IMR-90 (cell line): ENCODE measurements around the gene FARS2. TPM values are rescaled to one million over a fixed set of nuclear protein-coding genes. Genes with fewer than 3 reads are reported as not detected.

Source experiments
- ATAC-seq: fragments of 200-7000 bp; cut with Tn5 transposase; 2 replicates; pipeline ENCODE4 v1.9.1; 2020; ENCODE audit warnings: low read depth, mild to moderate bottlenecking, moderate library complexity
- BruUV-seq: library from RNA; stranded (reverse); fragments of 400-500 nt; replicated peaks from 2 replicates; lab custom pipeline; 2021; lab: Mats Ljungman, UMichigan
- CTCF ChIA-PET: fragments of 300-600 bp; formaldehyde crosslinking; extraction: SDS; loops from one replicate; lab custom pipeline; 2021; ENCODE audit warnings: antibody characterized with exemption; lab: Yijun Ruan, JAX
- POLR2A ChIA-PET: fragments of 300-600 bp; sonication (Branson Sonifier 250); formaldehyde crosslinking; loops from one replicate; lab custom pipeline; 2022; ENCODE audit warnings: antibody characterized with exemption; ENCODE audit not compliant: unreplicated experiment; lab: Charles Lee
- DNase-seq: peaks from one replicate; pipeline ENCODE4 v3.0.0; 2013
- H2AFZ ChIP-seq: replicated peaks from 2 replicates; pipeline ENCODE3; 2013; ENCODE audit warnings: low read length, mild to moderate bottlenecking; ENCODE audit not compliant: poor library complexity
- H2AK5ac ChIP-seq: 2 replicates; pipeline ENCODE4 v1.6.1; 2013; ENCODE audit warnings: low read depth, low read length, inconsistent platforms
- H2AK9ac ChIP-seq: replicated peaks from 2 replicates; pipeline ENCODE3; 2013; ENCODE audit warnings: mild to moderate bottlenecking, low read depth, low read length, moderate library complexity; ENCODE audit not compliant: poor library complexity
- H2BK120ac ChIP-seq: 2 replicates; pipeline ENCODE4 v1.6.1; 2013; ENCODE audit warnings: low read depth, low read length, inconsistent platforms
- H2BK15ac ChIP-seq: 3 replicates; pipeline ENCODE4 v1.6.1; 2013; ENCODE audit warnings: low read depth, low read length, inconsistent platforms
- H2BK20ac ChIP-seq: 2 replicates; pipeline ENCODE4 v1.6.1; 2013; ENCODE audit warnings: low read depth, mild to moderate bottlenecking, inconsistent platforms, low read length, moderate library complexity
- H2BK5ac ChIP-seq: 2 replicates; pipeline ENCODE4 v1.6.1; 2013; ENCODE audit warnings: mild to moderate bottlenecking, low read depth, low read length, inconsistent platforms; ENCODE audit not compliant: poor library complexity, severe bottlenecking
- H3K14ac ChIP-seq: replicated peaks from 2 replicates; pipeline ENCODE4 v1.6.1; 2013; ENCODE audit warnings: low read depth, low read length, inconsistent platforms
- H3K18ac ChIP-seq: 2 replicates; pipeline ENCODE4 v1.6.1; 2013; ENCODE audit warnings: low read depth, low read length, control low read depth
- H3K23ac ChIP-seq: 2 replicates; pipeline ENCODE4 v1.6.1; 2013; ENCODE audit warnings: low read depth, low read length, inconsistent platforms
- H3K27ac ChIP-seq: 2 replicates; pipeline ENCODE4 v1.5.1; 2013; ENCODE audit warnings: mild to moderate bottlenecking, control low read depth, low read length; ENCODE audit not compliant: insufficient read depth
- H3K27me3 ChIP-seq: 2 replicates; pipeline ENCODE4 v1.6.1; 2013; ENCODE audit warnings: low read length; ENCODE audit not compliant: control insufficient read depth, insufficient read depth
- H3K36me3 ChIP-seq: 2 replicates; pipeline ENCODE4 v1.6.1; 2013; ENCODE audit warnings: low read length, mixed read lengths; ENCODE audit not compliant: control insufficient read depth, insufficient read depth
- H3K4ac ChIP-seq: 2 replicates; pipeline ENCODE4 v1.6.1; 2013; ENCODE audit warnings: low read depth, low read length, inconsistent platforms
- H3K4me1 ChIP-seq: 2 replicates; pipeline ENCODE4 v1.6.1; 2013; ENCODE audit warnings: low read length, mixed read lengths; ENCODE audit not compliant: control insufficient read depth, insufficient read depth
- H3K4me2 ChIP-seq: 2 replicates; pipeline ENCODE4 v1.6.1; 2013; ENCODE audit warnings: low read depth, mild to moderate bottlenecking, control low read depth, low read length, moderate library complexity
- H3K4me3 ChIP-seq: 2 replicates; pipeline ENCODE4 v1.5.1; 2013; ENCODE audit warnings: low read depth, mild to moderate bottlenecking, control low read depth, low read length, moderate library complexity; ENCODE audit not compliant: insufficient read depth
- H3K56ac ChIP-seq: 2 replicates; pipeline ENCODE4 v1.6.1; 2013; ENCODE audit warnings: low read length, inconsistent platforms; ENCODE audit not compliant: insufficient read depth; ENCODE audit errors: extremely low read depth
- H3K79me1 ChIP-seq, 2 experiments: 2 replicates each; pipeline ENCODE4 v1.6.1; 2013; ENCODE audit warnings: low read length in 2 of 2, inconsistent platforms in 1 of 2, low read depth in 1 of 2
- H3K9ac ChIP-seq: 2 replicates; pipeline ENCODE4 v1.6.1; 2013; ENCODE audit warnings: low read depth, low read length, control low read depth
- H3K9me1 ChIP-seq: 2 replicates; pipeline ENCODE4 v1.6.1; 2013; ENCODE audit warnings: low read length, inconsistent platforms; ENCODE audit not compliant: insufficient read depth
- H3K9me3 ChIP-seq: 2 replicates; pipeline ENCODE4 v1.6.1; 2013; ENCODE audit warnings: low read length; ENCODE audit not compliant: control insufficient read depth, insufficient read depth
- H4K20me1 ChIP-seq: 2 replicates; pipeline ENCODE4 v1.6.1; 2013; ENCODE audit warnings: low read length, inconsistent platforms; ENCODE audit not compliant: insufficient read depth
- H4K5ac ChIP-seq: 2 replicates; pipeline ENCODE4 v1.6.1; 2013; ENCODE audit warnings: mild to moderate bottlenecking, low read depth, low read length, control low read depth
- H4K8ac ChIP-seq, 2 experiments: 2 replicates each; pipeline ENCODE4 v1.6.1; 2013; ENCODE audit warnings: low read depth in 2 of 2, low read length in 2 of 2, control low read depth in 1 of 2, inconsistent platforms in 1 of 2
- H4K91ac ChIP-seq: 2 replicates; pipeline ENCODE4 v1.6.1; 2013; ENCODE audit warnings: low read depth, low read length, inconsistent platforms; ENCODE audit not compliant: insufficient read depth
- CEBPB ChIP-seq: IDR thresholded peaks from 2 replicates; pipeline ENCODE4 v1.6.1; 2012; ENCODE audit warnings: low read depth, low read length, improper control_type of control experiment
- CTCF ChIP-seq: conservative IDR thresholded peaks from 2 replicates; pipeline ENCODE4 v1.5.1; 2012; ENCODE audit warnings: mild to moderate bottlenecking, low read depth, low read length, improper control_type of control experiment
- ELK1 ChIP-seq: fragments of 150-350 bp; IDR thresholded peaks from 2 replicates; pipeline ENCODE4 v1.6.1; 2016; ENCODE audit warnings: low read depth, mild to moderate bottlenecking, low read length, moderate library complexity, borderline replicate concordance
- FOS ChIP-seq: fragments of 150-350 bp; IDR thresholded peaks from 2 replicates; pipeline ENCODE4 v1.6.1; 2016; ENCODE audit warnings: low read depth, low read length
- MAZ ChIP-seq: IDR thresholded peaks from 2 replicates; pipeline ENCODE4 v1.6.1; 2012; ENCODE audit warnings: low read depth, mild to moderate bottlenecking, low read length, improper control_type of control experiment, moderate library complexity, borderline replicate concordance
- MXI1 ChIP-seq: IDR thresholded peaks from 2 replicates; pipeline ENCODE4 v1.6.1; 2012; ENCODE audit warnings: low read depth, mild to moderate bottlenecking, low read length, moderate library complexity, borderline replicate concordance
- NFE2L2 ChIP-seq: fragments of 150-350 bp; IDR thresholded peaks from 2 replicates; pipeline ENCODE4 v1.6.1; 2016; ENCODE audit warnings: low read depth, mild to moderate bottlenecking, low read length
- POLR2A ChIP-seq: IDR thresholded peaks from 2 replicates; pipeline ENCODE4 v1.6.1; 2012; ENCODE audit warnings: mild to moderate bottlenecking, low read depth, low read length
- RFX5 ChIP-seq: IDR thresholded peaks from 2 replicates; pipeline ENCODE4 v1.8.0; 2012; ENCODE audit warnings: low read depth, mild to moderate bottlenecking, low read length, moderate library complexity
- SMC3 ChIP-seq: fragments of 150-350 bp; IDR thresholded peaks from 2 replicates; pipeline ENCODE4 v1.6.1; 2016; ENCODE audit warnings: low read depth, mild to moderate bottlenecking, antibody characterized with exemption, low read length, moderate library complexity
- WGBS, 2 experiments: methylation state at CpG; one replicate each; pipeline versions ENCODE4 v1.1.5 to v1.1.7; 2013; ENCODE audit warnings: missing lambda C conversion rate in 2 of 2; ENCODE audit not compliant: insufficient read length in 1 of 2; ENCODE audit errors: extremely low coverage in 2 of 2; 5-methylcytosine and 5-hydroxymethylcytosine counted together
- dilution Hi-C: fragments of 300-500 bp; cut with HindIII; formaldehyde crosslinking; loops from one replicate; pipeline ENCODE4 v1.14.3; 2018; ENCODE audit warnings: low sequenced_read_pairs; ENCODE audit not compliant: unreplicated experiment
- in situ Hi-C: fragments of 300-500 bp; cut with MboI; formaldehyde crosslinking; loops from 3 replicates; pipeline ENCODE4 v1.14.3; 2019; ENCODE audit warnings: low sequenced_read_pairs, inconsistent platforms, mixed read lengths
- intact Hi-C: fragments of 100-400 bp; cut with micrococcal nuclease; formaldehyde crosslinking; loops from 2 replicates; pipeline ENCODE4 v1.10.0; 2022
- polyA plus RNA-seq, 3 experiments: library from polyadenylated mRNA; depleted of rRNA; stranded (reverse); fragments of >200 nt; gene quantifications; 2 replicates each; pipeline ENCODE4 v1.2.3, GENCODE V29; 2012; ENCODE audit warnings: low replicate concordance in 1 of 3
- total RNA-seq: library from RNA; depleted of rRNA; stranded (reverse); fragments of >200 nt; gene quantifications from 2 replicates; pipeline ENCODE4 v1.2.3, GENCODE V29; 2012

FARS2 gene
- total and polyA plus RNA-seq, 2 of the 4 experiments (the other 2 are of a cell fraction), result 12.1 to 28.9 TPM

GRCh38 chr6:5457983-5458683 lies 196.8 kb downstream of the FARS2 start:
- Histone ChIP-seq H3K36me3 (no peaks in the 10 kb centered on the region), H2BK5ac (no peak overlapping the region), H4K5ac (no peak overlapping the region), H3K4me1 (no peaks in the 10 kb centered on the region; the same call in 1 of the 2 replicates), H3K18ac (no peak overlapping the region), H3K9me3 (no peaks in the 10 kb centered on the region), H2BK120ac (no peak overlapping the region), H3K79me1 (0 out of 4 replicates have a peak, but pooled peaks cover 0 to 7% of the 10 kb centered on the region in 2 experiments), H2AFZ (no peak overlapping the region), H3K14ac (no peak overlapping the region), H3K23ac (no peak overlapping the region), H3K4me3 (no peak overlapping the region), H2BK20ac (no peak overlapping the region), H3K9me1 (peaks cover 11% of the 10 kb centered on the region; the same call in 1 of the 2 replicates), H3K9ac (no peak overlapping the region), H2BK15ac (no peak overlapping the region), H2AK9ac (no peak overlapping the region), H4K91ac (no peak overlapping the region), H3K4me2 (no peak overlapping the region), H2AK5ac (no peak overlapping the region), H3K4ac (no peak overlapping the region), H3K27me3 (no peaks in the 10 kb centered on the region), H4K8ac (no peak overlapping the region), H3K56ac (no peak overlapping the region), H4K20me1 (no peaks in the 10 kb centered on the region), H3K27ac (no peak overlapping the region)
- DNase-seq, result no peak
- TF ChIP-seq CEBPB (no peak), RFX5 (no peak), ELK1 (no peak), MXI1 (no peak), POLR2A (no peak), SMC3 (no peak), NFE2L2 (no peak), FOS (no peak), MAZ (no peak), CTCF (no peak)
- 70% methylated on average over 2 of the region's 9 CpGs; no CpG with 5 or more reads in 1 of the 2 experiments for whole genome bisulfite sequencing, 2 experiments
- CTCF ChIA-PET, result no interaction called here
- dilution Hi-C loops (no loop called here), intact Hi-C loops (no loop called here), in situ Hi-C loops (loop anchor here (25.0 kb wide), 1 partner anchor 529 kb away; no protein-coding TSS in a partner anchor)
- ATAC-seq, result no peak; the same call in 1 of the 2 replicates
- POLR2A ChIA-PET, result no interaction called here
- BruUV-seq, result no TSS peak
